Stomach (tissue), 4 donors: ENCODE measurements around the gene DCAF11.

Experiments
- POLR2A ChIP-seq, 4 donors: fragments of 450-650 bp; IDR thresholded peaks; one replicate each; pipeline ENCODE4 v1.6.1; 2016; ENCODE audit warnings: antibody characterized with exemption in 4 of 4, control low read depth in 2 of 4, mild to moderate bottlenecking in 1 of 4, moderate library complexity in 1 of 4
- POLR2AphosphoS5 ChIP-seq, 3 donors: sonication (generic); formaldehyde crosslinking; IDR thresholded peaks; one replicate each; pipeline ENCODE4 v1.6.1; 2016; ENCODE audit warnings: antibody characterized with exemption in 3 of 3

DNA sequence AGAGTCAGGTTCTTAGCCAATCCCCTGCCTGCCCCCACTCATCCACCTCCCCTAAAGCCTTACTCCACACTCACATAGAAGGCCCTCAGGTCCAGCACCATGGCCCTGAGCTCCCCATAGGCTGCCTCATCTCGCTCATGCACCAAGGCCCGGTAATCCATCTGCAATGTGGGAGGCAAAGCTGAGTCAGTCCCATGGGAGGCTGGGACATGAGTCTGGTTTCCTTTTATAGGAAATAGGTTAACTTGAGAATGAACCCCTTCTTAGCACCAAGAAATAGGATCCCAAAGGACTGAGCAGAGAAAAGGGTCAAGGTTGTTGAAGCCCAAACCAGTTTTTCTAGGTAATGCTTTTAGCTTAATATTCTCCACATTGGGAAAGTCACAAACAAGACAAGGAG, 28.9 kb downstream of the DCAF11 start:
- TF ChIP-seq POLR2A (IDR thresholded peaks at IDR 0.05) (no peak), POLR2AphosphoS5 (IDR thresholded peaks at IDR 0.05) (no peak)
